Stomach (tissue), 4 donors: Measurements from ENCODE around the gene LHFPL2.

Experiments used
- CTCF ChIP-seq, 7 experiments: fragments of 450-650 bp in 4 of 7; fragments of 200-600 bp in 3 of 7; sonication (generic) in 3 of 7; IDR thresholded peaks; one replicate each; pipeline ENCODE4 v1.5.1; 2016 to 2019; ENCODE audit warnings: antibody characterized with exemption in 7 of 7, control low read depth in 2 of 7, mild to moderate bottlenecking in 1 of 7
- EP300 ChIP-seq: sonication (generic); formaldehyde crosslinking; IDR thresholded peaks from one replicate; pipeline ENCODE4 v1.6.1; 2017; ENCODE audit warnings: antibody characterized with exemption
- POLR2A ChIP-seq, 4 donors: fragments of 450-650 bp; IDR thresholded peaks; one replicate each; pipeline ENCODE4 v1.6.1; 2016; ENCODE audit warnings: antibody characterized with exemption in 4 of 4, control low read depth in 2 of 4, mild to moderate bottlenecking in 1 of 4, moderate library complexity in 1 of 4

GRCh38 chr5:78607864-78608263, 40.7 kb downstream of the LHFPL2 start:
- no peak for TF ChIP-seq CTCF (IDR thresholded peaks at IDR 0.05)
- TF ChIP-seq EP300, result no peak
- no peak for TF ChIP-seq POLR2A (IDR thresholded peaks at IDR 0.05)
